Hypothalamus (tissue), 51 donors: ENCODE results near the gene TTC7B.

Experiments
- DNase-seq, 51 donors: peaks; one replicate each; lab custom pipeline; 2025; lab: John Stamatoyannopoulos, UW

TTC7B gene

GRCh38 chr14:90777830-90778485 lies 38.3 kb downstream of the TTC7B start:
- DNase-seq = no peak

- no peak for DNase-seq
These were observed 38.9 kb downstream of the TTC7B start for GRCh38 chr14:90777358-90777757.

- DNase-seq = no peak
These were observed 40.8 kb downstream of the TTC7B start for GRCh38 chr14:90775441-90775840.

GRCh38 chr14:90774316-90774715 lies 41.9 kb downstream of the TTC7B start:
- DNase-seq = no peak

- DNase-seq = no peak
These were observed 42.5 kb downstream of the TTC7B start for GRCh38 chr14:90773705-90774104.

- DNase-seq = no peak
These were observed 43.1 kb downstream of the TTC7B start for GRCh38 chr14:90773196-90773486.

GRCh38 chr14:90767899-90768298 lies 48.3 kb downstream of the TTC7B start:
- no peak for DNase-seq

- DNase-seq = no peak
These were observed 55.5 kb downstream of the TTC7B start for GRCh38 chr14:90760591-90761316.

- DNase-seq = no peak
These were observed 56.2 kb downstream of the TTC7B start for GRCh38 chr14:90760078-90760444.

GRCh38 chr14:90759370-90760077 lies 56.7 kb downstream of the TTC7B start:
- DNase-seq = peak in 1 of 51 donors; percentile 43

GRCh38 chr14:90758959-90759358 lies 57.3 kb downstream of the TTC7B start:
- peak in 17 of 51 donors; percentile 12 to 73 (median 35) for DNase-seq

GRCh38 chr14:90758028-90758889 lies 58.0 kb downstream of the TTC7B start:
- DNase-seq = peak in 50 of 51 donors; percentile 62 to 96 (median 85)

GRCh38 chr14:90757452-90757851 lies 58.8 kb downstream of the TTC7B start:
- peak in 34 of 51 donors; percentile 25 to 79 (median 54) for DNase-seq

- DNase-seq = peak in 10 of 51 donors; percentile 17 to 40 (median 27)
These were observed 59.4 kb downstream of the TTC7B start for GRCh38 chr14:90756755-90757345.

- no peak for DNase-seq
These were observed 60.4 kb downstream of the TTC7B start for GRCh38 chr14:90755661-90756304.

- no peak for DNase-seq
These were observed 62.7 kb downstream of the TTC7B start for GRCh38 chr14:90753456-90754005.

GRCh38 chr14:90750701-90751100 lies 65.5 kb downstream of the TTC7B start:
- no peak for DNase-seq

GRCh38 chr14:90750191-90750590 lies 66.0 kb downstream of the TTC7B start:
- no peak for DNase-seq

GRCh38 chr14:90747909-90748308 lies 68.3 kb downstream of the TTC7B start:
- no peak for DNase-seq

GRCh38 chr14:90743826-90744225 lies 72.4 kb downstream of the TTC7B start:
- DNase-seq = no peak
